Glomerular endothelial cell (primary cell): ENCODE data around the gene GPT2. TPM values are rescaled to one million over a fixed set of nuclear protein-coding genes. Genes with fewer than 3 reads are reported as not detected.
A peak's percentile ranks its signal among the peaks of the same experiment; 100 is the strongest.

Experiments
- DNase-seq: peaks from one replicate; pipeline ENCODE4 v3.0.0-alpha.2; 2011; ENCODE audit warnings: low read depth, low spot score; ENCODE audit errors: extremely low read depth
- total RNA-seq: library from RNA; depleted of rRNA; stranded (reverse); fragments of >200 nt; gene quantifications from 2 replicates; pipeline ENCODE4 v1.2.3, GENCODE V29; 2015

The GPT2 gene
- total RNA-seq, 1 donor from 2014 or later, result 11.0 TPM

GRCh38 chr16:46954562-46954961 is 70.4 kb downstream of the GPT2 start:
- DNase-seq, result no peak

DNA sequence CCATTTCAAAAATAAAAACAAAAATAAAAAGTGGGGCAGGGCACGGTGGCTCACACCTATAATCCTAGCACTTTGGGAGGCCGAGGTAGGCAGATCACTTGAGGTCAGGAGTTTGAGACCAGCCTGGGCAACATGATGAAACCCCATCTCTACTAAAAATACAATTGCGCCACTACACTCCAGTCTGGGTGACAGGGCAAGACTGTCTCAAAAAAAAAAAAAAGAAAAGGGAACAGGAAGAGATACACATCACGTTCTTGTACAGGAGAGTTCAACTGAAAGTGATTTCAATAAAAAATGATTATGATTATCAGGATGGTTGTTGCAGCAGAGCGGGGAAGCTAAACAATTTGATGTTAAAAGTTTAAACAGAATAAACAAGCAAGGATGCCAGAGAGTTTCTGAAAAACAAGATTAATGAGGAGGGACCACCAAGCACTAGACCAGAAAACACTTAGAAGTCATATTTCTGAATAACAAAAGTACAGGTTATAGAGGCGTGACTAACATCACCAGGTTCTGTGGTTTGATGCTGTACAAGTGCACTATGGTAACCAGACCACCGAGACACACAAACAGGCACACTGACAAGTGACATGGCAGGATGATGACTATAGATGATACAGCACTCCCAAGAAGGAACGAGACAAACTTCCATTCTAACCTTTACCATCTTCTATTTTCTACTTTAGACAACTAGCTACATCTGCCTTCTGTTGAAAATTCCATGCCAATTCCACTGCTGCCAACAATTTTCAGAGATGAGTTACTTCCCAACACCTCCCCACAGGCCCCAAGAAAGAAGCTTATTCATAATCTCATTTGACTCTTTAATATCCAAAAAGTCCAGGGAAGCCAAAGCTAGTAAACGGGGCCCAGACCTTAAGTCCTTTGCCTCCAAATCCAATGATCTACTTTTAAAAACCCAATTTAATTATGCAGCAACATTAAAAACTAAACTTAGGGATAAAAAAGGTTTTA is 77.5 kb downstream of the GPT2 start:
- DNase-seq, result no peak

- no peak for DNase-seq
These were observed 78.5 kb downstream of the GPT2 start for GRCh38 chr16:46962629-46963028.

DNA sequence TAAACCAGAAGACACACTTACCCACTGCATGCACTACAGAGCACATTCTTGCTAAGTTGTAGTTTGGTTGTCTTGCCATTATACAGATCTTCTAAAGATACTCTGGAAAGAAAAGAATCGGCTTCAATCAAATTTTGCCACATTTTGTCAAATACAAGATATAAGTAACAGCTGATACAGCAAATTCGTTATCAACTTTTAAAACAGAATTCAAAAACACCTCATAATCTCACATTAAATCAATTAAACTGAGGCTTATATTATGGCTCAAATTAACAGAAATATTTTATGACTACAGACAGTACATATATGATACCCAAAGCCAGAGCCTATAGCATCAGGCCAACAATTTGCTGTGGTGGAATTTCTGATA is 83.9 kb downstream of the GPT2 start:
- no peak for DNase-seq

GRCh38 chr16:46970089-46970488 is 85.9 kb downstream of the GPT2 start:
- DNase-seq, result no peak

DNA sequence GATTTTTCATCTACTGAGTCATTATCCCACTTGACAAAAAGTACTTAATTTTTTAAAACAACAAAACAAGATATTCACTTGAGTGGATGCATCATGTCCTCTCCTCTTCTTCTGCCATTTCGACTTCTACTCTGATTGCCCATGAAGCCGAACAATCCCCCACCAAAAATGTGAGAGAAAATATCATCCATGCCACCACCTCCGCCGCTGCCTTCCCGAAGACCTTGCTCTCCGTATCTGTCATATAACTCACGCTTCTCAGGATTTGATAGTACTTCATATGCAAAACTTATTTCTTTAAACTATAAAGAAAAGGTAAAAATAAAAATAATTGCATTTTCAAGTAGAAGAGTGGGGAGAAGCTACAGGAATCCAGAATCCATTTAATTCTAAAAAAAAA is 87.1 kb downstream of the GPT2 start:
- no peak for DNase-seq

DNA sequence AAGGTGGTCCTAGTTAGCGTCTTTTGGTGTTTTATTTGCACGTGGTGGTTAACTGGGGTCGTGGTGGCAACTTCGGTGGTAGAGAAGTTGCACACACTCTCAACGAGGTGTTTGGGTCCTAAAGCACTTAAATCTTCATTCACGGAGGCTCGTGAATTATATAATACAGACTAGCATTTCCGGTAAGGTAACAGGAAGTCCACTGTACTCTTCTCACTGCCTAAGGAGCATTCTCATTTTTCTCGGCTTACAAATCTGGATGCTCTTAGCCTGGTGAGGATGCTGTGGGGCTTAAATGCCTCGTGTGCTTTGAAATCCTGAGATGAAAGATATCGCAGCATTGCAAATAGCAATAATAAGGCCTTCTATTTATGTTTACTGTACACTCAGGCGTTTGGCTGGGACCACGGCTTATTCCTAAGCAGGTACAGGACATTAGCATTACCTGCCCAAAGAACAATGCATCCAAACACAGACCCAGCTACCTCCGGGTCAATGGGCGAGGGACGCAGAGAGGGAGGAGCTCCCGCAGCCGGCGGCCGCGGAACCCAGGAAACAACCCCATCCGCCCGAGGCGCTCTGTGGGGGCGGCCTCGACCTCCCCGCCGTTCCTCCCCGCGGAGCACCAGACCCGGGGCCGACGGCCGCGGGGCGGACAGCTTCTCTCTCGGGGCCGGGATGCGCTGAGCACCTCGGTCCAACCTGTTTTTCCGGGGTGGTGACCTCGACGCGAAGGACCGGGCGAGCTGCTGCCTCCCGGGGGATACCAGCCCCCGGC is 88.5 kb downstream of the GPT2 start:
- DNase-seq, result no peak

- peak; percentile 22 for DNase-seq
These were observed 89.2 kb downstream of the GPT2 start, which contains the start of gene DNAJA2 for GRCh38 chr16:46973207-46973995. Gene DNAJA2, minus strand, starts transcription at chr16:46973674. Its CDS starts 102 bp downstream, at chr16:46973572.

- no peak for DNase-seq
These were observed 89.8 kb downstream of the GPT2 start for GRCh38 chr16:46973996-46974324.

- no peak for DNase-seq
These were observed 90.2 kb downstream of the GPT2 start for GRCh38 chr16:46974352-46974751.

GRCh38 chr16:46975165-46975564 is 91.0 kb downstream of the GPT2 start:
- DNase-seq, result no peak

DNA sequence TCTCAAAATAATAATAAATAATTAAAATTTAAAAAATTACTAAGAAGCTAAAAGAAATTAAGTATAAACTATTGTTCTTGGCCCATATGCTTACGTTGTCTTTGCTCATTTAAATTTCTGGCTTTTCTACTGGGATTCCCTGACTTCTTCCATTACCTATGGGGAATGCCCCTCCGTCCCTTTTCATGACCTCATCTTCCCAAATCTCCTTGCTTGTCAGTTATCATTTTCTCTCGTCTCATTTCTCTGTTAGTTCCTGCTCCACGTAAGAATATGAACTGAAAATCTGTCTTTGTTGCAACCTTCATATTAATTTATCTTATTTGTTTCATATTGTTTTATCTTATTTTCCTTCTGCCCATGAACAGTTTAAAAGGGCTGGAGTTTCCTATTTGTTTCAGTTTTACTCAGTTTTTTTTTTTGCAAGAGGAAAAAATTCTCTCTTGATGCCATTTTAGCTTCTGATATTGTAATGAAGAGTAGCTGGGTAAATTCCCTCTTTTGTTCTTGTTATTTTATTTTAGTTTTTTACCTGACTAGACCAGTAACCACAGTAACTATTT is 91.8 kb downstream of the GPT2 start:
- no peak for DNase-seq

DNA sequence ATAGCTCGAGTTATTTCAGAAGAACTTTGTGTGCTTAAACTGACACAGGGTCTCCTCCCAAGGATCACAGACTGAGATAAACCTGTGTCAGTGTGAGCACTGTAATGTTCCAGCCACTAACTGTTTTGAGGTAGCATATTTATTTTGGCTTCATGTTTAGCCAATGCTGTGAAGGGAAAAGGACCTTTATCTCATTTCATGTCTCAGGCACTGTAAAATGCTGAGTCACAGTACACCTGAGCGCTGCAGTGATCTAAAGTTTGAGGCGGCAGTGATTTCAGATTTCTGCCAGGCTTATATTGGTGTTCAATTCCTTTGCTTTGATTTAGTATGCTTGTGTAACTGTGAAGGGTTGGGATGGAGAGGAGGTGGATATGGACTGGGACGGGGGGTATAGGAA is 92.4 kb downstream of the GPT2 start:
- no peak for DNase-seq

Other genes starting within 250 kb of the GPT2 start
- gene VPS35, start 195.2 kb upstream of the GPT2 start, total RNA-seq, result 62.1 and 71.4 TPM in 2 replicates
- gene ORC6, start 194.7 kb upstream of the GPT2 start, total RNA-seq, result 4.7 and 13.0 TPM in 2 replicates
- gene MYLK3, start 136.0 kb upstream of the GPT2 start, total RNA-seq, result 0.06 TPM in 1 of 2 replicates, not detected in the other
- 6.8 and 7.7 TPM in 2 replicates for gene C16orf87, start 53.2 kb upstream of the GPT2 start, total RNA-seq
- 47.0 and 59.0 TPM in 2 replicates for gene DNAJA2, start 89.3 kb downstream of the GPT2 start, total RNA-seq